DND-41 (cell line): ENCODE measurements around the gene MDM2.

ENCODE experiments used
- CTCF ChIP-seq: IDR thresholded peaks from 2 replicates; pipeline ENCODE4 v1.5.1; 2012; ENCODE audit warnings: borderline replicate concordance, low read length, moderate library complexity, mild to moderate bottlenecking; ENCODE audit not compliant: poor library complexity, severe bottlenecking; ENCODE audit errors: extremely low read depth
- EZH2 ChIP-seq: IDR thresholded peaks from 3 replicates; pipeline ENCODE4 v1.6.1; 2012; ENCODE audit warnings: borderline replicate concordance, low read depth, mild to moderate bottlenecking, moderate library complexity, low read length, inconsistent platforms; ENCODE audit not compliant: severe bottlenecking

GRCh38 chr12:68807576-68808387 lies at the start of gene MDM2:
- TF ChIP-seq CTCF (peak; percentile 75), EZH2 (no peak)
